ENCODE data around the gene PUS10. TPM values are rescaled to one million over a fixed set of nuclear protein-coding genes. Genes with fewer than 3 reads are reported as not detected.

Gene PUS10
- total and polyA plus RNA-seq, 2 of the 4 experiments (the other 2 are of a cell fraction), result 4.4 to 5.7 TPM

DNA sequence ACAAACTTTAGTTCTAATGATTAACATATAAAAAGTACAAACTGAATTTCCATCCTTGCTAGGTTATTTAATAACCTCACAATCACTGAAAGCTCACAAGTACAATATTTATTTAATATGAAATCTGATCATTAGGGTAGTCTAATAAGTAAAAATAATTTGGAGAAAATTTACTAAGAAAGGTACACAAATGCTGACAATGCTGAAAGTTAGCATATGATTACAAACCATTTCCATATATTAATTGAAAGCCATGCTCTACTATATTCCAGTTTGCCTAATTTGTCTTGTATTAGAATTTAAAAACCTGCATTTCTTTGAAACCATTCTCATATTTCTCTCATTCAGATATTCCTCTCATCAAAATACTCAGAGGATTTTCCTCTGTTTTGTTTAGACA is 8.7 kb downstream of the PUS10 start:
- in situ Hi-C loops (cut with MboI; ENCODE audit: low sequenced_read_pairs) (no loop called here), dilution Hi-C loops (cut with HindIII; ENCODE audit: low sequenced_read_pairs, unreplicated experiment) (no loop called here), intact Hi-C loops (cut with micrococcal nuclease) (no loop called here)
- Histone ChIP-seq H2BK20ac (ENCODE audit: low read depth, low read length) (no peak overlapping the region), H3K9me1 (ENCODE audit: insufficient read depth, low read length) (no peaks in the 10 kb centered on the region; the same call in 1 of the 2 replicates), H3K4ac (ENCODE audit: low read depth, low read length) (no peak overlapping the region), H3K14ac (replicated peaks; ENCODE audit: low read depth, low read length) (no peak overlapping the region), H3K36me3 (ENCODE audit: control insufficient read depth, insufficient read depth, low read length) (no peaks in the 10 kb centered on the region), H3K27me3 (ENCODE audit: control insufficient read depth, insufficient read depth, low read length) (no peaks in the 10 kb centered on the region), H2AK9ac (replicated peaks; ENCODE audit: low read depth, low read length, poor library complexity) (no peak overlapping the region), H2AFZ (replicated peaks; ENCODE audit: low read length, poor library complexity) (no peak overlapping the region), H4K5ac (ENCODE audit: low read depth, low read length) (no peak overlapping the region), H2BK15ac (ENCODE audit: low read depth, low read length) (no peak overlapping the region), H4K20me1 (ENCODE audit: insufficient read depth, low read length) (no peaks in the 10 kb centered on the region), H3K56ac (ENCODE audit: extremely low read depth, insufficient read depth, low read length) (no peak overlapping the region), H4K8ac (ENCODE audit: low read depth in 2 of 2, low read length in 2 of 2) (no peak overlapping the region), H2BK5ac (ENCODE audit: low read depth, low read length, poor library complexity, severe bottlenecking) (no peak overlapping the region), H3K4me2 (ENCODE audit: low read depth, low read length) (no peak overlapping the region), H3K23ac (ENCODE audit: low read depth, low read length) (no peak overlapping the region), H3K4me1 (ENCODE audit: control insufficient read depth, insufficient read depth, low read length) (no peaks in the 10 kb centered on the region), H3K79me1 (ENCODE audit: low read depth in 1 of 2, low read length in 2 of 2) (0 out of 4 replicates have a peak, but pooled peaks cover 0 to 8% of the 10 kb centered on the region in 2 experiments), H3K9ac (ENCODE audit: low read depth, low read length) (no peak overlapping the region), H3K4me3 (ENCODE audit: insufficient read depth, low read depth, low read length) (no peak overlapping the region), H2AK5ac (ENCODE audit: low read depth, low read length) (no peak overlapping the region), H3K27ac (ENCODE audit: insufficient read depth, low read length) (no peak overlapping the region), H3K18ac (ENCODE audit: low read depth, low read length) (no peak overlapping the region), H4K91ac (ENCODE audit: insufficient read depth, low read depth, low read length) (no peak overlapping the region), H3K9me3 (ENCODE audit: control insufficient read depth, insufficient read depth, low read length) (no peaks in the 10 kb centered on the region), H2BK120ac (ENCODE audit: low read depth, low read length) (no peak overlapping the region)
- TF ChIP-seq RAD21 (IDR thresholded peaks at IDR 0.05; ENCODE audit: low read length), result no peak
- TF ChIP-seq SMC3 (IDR thresholded peaks at IDR 0.05; ENCODE audit: low read depth, low read length), result no peak
- TF ChIP-seq FOS (IDR thresholded peaks at IDR 0.05; ENCODE audit: low read depth, low read length), result no peak
- TF ChIP-seq, protein P1, sequence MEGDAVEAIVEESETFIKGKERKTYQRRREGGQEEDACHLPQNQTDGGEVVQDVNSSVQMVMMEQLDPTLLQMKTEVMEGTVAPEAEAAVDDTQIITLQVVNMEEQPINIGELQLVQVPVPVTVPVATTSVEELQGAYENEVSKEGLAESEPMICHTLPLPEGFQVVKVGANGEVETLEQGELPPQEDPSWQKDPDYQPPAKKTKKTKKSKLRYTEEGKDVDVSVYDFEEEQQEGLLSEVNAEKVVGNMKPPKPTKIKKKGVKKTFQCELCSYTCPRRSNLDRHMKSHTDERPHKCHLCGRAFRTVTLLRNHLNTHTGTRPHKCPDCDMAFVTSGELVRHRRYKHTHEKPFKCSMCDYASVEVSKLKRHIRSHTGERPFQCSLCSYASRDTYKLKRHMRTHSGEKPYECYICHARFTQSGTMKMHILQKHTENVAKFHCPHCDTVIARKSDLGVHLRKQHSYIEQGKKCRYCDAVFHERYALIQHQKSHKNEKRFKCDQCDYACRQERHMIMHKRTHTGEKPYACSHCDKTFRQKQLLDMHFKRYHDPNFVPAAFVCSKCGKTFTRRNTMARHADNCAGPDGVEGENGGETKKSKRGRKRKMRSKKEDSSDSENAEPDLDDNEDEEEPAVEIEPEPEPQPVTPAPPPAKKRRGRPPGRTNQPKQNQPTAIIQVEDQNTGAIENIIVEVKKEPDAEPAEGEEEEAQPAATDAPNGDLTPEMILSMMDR (conservative IDR thresholded peaks at IDR 0.05; ENCODE audit: low read depth, low read length), result no peak
- TF ChIP-seq MAFK (IDR thresholded peaks at IDR 0.05; ENCODE audit: low read depth, low read length), result peak; percentile 80
- TF ChIP-seq CEBPB (IDR thresholded peaks at IDR 0.05; ENCODE audit: low read depth, low read length), result no peak
- POLR2A ChIA-PET (ENCODE audit: unreplicated experiment), result no interaction called here
- no TSS peak for BruUV-seq (replicated peaks)
- DNase-seq (no peak), ATAC-seq (ENCODE audit: low read depth) (no peak)
- CTCF ChIA-PET, result no interaction called here
